ENCODE measurements around the gene RABGAP1L. TPM values are rescaled to one million over a fixed set of nuclear protein-coding genes. Genes with fewer than 3 reads are reported as not detected.

RABGAP1L gene
- total RNA-seq, 1 experiment from 2014 or later: 76.9 TPM

DNA sequence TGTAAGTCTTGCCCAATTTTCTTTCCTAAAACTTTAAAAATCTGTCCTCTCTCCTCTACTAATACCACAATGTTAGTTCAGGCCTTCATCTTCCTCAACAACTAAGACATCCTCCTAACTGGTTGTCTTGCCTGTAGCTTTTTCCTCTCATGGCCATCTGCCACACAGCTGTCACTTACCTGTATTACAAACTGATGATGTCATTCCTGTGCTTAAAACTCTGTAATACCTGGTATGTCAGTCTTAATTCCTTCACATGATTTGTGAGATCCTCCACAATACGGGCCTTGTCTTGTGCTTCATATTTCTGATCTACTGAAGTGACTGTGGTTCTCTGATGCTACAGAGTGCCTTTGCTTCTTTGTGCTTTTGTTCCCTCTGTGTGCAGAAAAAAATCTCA is 854.1 kb downstream of the RABGAP1L start (continued):
- TF ChIP-seq, protein P1, sequence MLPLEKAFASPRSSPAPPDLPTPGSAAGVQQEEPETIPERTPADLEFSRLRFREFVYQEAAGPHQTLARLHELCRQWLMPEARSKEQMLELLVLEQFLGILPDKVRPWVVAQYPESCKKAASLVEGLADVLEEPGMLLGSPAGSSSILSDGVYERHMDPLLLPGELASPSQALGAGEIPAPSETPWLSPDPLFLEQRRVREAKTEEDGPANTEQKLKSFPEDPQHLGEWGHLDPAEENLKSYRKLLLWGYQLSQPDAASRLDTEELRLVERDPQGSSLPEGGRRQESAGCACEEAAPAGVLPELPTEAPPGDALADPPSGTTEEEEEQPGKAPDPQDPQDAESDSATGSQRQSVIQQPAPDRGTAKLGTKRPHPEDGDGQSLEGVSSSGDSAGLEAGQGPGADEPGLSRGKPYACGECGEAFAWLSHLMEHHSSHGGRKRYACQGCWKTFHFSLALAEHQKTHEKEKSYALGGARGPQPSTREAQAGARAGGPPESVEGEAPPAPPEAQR (CRISPR knock-in tag; IDR thresholded peaks at IDR 0.05): no peak
- TF ChIP-seq NFATC4 (CRISPR knock-in tag; IDR thresholded peaks at IDR 0.05) (no peak), GTF2I (CRISPR knock-in tag; conservative IDR thresholded peaks at IDR 0.05) (no peak), CBFB (CRISPR knock-in tag; IDR thresholded peaks at IDR 0.05; ENCODE audit: low read depth) (no peak), FOXP1 (CRISPR knock-in tag; IDR thresholded peaks at IDR 0.05; ENCODE audit: borderline replicate concordance) (no peak), JAZF1 (CRISPR knock-in tag; IDR thresholded peaks at IDR 0.05) (no peak), ZBTB21 (CRISPR knock-in tag; IDR thresholded peaks at IDR 0.05; ENCODE audit: borderline replicate concordance) (no peak), NR1H2 (CRISPR knock-in tag; IDR thresholded peaks at IDR 0.05) (no peak)

DNA sequence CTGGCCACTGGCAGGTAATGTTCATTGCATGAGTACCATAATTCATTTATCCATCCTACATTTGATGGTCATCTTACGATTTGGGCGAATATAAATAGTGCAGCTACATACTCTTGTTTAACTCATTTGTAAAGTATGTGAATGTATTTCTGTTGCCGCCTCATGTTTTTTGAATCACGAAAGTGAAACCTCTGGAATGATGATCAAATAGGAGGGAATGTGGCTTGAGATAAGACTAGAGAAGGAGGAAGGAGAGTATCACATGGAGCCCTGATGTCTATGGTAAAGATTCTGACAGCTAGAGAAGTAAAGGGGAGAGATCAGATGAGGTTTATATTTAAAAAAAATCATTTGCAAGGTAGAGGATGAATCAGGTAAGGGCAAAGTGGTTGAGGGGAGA is 855.9 kb downstream of the RABGAP1L start:
- Mint-ChIP-seq H3K4me3 (no peak overlapping the region), H3K36me3 (peaks cover 46% of the 10 kb centered on the region), H3K27ac (no peak overlapping the region), H3K9me3 (no peaks in the 10 kb centered on the region), H3K4me1 (no peaks in the 10 kb centered on the region), H3K27me3 (ENCODE audit: low read depth) (no peaks in the 10 kb centered on the region)
- CTCF ChIA-PET: no interaction called here
- no peak for DNase-seq (ENCODE audit: low spot score)
- POLR2A ChIA-PET: no interaction called here
- ATAC-seq: no peak
- TF ChIP-seq TP53 (CRISPR knock-in tag; IDR thresholded peaks at IDR 0.05) (no peak), SOX15 (CRISPR knock-in tag; IDR thresholded peaks at IDR 0.05) (no peak), NFE2L1 (CRISPR knock-in tag; IDR thresholded peaks at IDR 0.05) (no peak), PRRX2 (CRISPR knock-in tag; IDR thresholded peaks at IDR 0.05) (no peak), ESRRA (CRISPR knock-in tag; IDR thresholded peaks at IDR 0.05; ENCODE audit: borderline replicate concordance) (no peak), JUN (CRISPR knock-in tag; IDR thresholded peaks at IDR 0.05) (no peak), OVOL2 (CRISPR knock-in tag; IDR thresholded peaks at IDR 0.05; ENCODE audit: borderline replicate concordance) (no peak), GRHL2 (CRISPR knock-in tag; IDR thresholded peaks at IDR 0.05; ENCODE audit: insufficient replicate concordance, severe bottlenecking) (no peak), ZNF396 (CRISPR knock-in tag; IDR thresholded peaks at IDR 0.05; ENCODE audit: borderline replicate concordance) (no peak), TCF7 (CRISPR knock-in tag; IDR thresholded peaks at IDR 0.05; ENCODE audit: low read depth) (no peak), ZNF416 (CRISPR knock-in tag; IDR thresholded peaks at IDR 0.05) (no peak)
- TF ChIP-seq, protein P2, sequence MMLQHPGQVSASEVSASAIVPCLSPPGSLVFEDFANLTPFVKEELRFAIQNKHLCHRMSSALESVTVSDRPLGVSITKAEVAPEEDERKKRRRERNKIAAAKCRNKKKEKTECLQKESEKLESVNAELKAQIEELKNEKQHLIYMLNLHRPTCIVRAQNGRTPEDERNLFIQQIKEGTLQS (CRISPR knock-in tag; conservative IDR thresholded peaks at IDR 0.05): no peak
- TF ChIP-seq, protein P3, sequence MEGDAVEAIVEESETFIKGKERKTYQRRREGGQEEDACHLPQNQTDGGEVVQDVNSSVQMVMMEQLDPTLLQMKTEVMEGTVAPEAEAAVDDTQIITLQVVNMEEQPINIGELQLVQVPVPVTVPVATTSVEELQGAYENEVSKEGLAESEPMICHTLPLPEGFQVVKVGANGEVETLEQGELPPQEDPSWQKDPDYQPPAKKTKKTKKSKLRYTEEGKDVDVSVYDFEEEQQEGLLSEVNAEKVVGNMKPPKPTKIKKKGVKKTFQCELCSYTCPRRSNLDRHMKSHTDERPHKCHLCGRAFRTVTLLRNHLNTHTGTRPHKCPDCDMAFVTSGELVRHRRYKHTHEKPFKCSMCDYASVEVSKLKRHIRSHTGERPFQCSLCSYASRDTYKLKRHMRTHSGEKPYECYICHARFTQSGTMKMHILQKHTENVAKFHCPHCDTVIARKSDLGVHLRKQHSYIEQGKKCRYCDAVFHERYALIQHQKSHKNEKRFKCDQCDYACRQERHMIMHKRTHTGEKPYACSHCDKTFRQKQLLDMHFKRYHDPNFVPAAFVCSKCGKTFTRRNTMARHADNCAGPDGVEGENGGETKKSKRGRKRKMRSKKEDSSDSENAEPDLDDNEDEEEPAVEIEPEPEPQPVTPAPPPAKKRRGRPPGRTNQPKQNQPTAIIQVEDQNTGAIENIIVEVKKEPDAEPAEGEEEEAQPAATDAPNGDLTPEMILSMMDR (IDR thresholded peaks at IDR 0.05): no peak
- TF ChIP-seq, protein P4, sequence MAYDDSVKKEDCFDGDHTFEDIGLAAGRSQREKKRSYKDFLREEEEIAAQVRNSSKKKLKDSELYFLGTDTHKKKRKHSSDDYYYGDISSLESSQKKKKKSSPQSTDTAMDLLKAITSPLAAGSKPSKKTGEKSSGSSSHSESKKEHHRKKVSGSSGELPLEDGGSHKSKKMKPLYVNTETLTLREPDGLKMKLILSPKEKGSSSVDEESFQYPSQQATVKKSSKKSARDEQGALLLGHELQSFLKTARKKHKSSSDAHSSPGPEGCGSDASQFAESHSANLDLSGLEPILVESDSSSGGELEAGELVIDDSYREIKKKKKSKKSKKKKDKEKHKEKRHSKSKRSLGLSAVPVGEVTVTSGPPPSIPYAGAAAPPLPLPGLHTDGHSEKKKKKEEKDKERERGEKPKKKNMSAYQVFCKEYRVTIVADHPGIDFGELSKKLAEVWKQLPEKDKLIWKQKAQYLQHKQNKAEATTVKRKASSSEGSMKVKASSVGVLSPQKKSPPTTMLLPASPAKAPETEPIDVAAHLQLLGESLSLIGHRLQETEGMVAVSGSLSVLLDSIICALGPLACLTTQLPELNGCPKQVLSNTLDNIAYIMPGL (CRISPR knock-in tag; IDR thresholded peaks at IDR 0.05): no peak
- TF ChIP-seq, protein P5, sequence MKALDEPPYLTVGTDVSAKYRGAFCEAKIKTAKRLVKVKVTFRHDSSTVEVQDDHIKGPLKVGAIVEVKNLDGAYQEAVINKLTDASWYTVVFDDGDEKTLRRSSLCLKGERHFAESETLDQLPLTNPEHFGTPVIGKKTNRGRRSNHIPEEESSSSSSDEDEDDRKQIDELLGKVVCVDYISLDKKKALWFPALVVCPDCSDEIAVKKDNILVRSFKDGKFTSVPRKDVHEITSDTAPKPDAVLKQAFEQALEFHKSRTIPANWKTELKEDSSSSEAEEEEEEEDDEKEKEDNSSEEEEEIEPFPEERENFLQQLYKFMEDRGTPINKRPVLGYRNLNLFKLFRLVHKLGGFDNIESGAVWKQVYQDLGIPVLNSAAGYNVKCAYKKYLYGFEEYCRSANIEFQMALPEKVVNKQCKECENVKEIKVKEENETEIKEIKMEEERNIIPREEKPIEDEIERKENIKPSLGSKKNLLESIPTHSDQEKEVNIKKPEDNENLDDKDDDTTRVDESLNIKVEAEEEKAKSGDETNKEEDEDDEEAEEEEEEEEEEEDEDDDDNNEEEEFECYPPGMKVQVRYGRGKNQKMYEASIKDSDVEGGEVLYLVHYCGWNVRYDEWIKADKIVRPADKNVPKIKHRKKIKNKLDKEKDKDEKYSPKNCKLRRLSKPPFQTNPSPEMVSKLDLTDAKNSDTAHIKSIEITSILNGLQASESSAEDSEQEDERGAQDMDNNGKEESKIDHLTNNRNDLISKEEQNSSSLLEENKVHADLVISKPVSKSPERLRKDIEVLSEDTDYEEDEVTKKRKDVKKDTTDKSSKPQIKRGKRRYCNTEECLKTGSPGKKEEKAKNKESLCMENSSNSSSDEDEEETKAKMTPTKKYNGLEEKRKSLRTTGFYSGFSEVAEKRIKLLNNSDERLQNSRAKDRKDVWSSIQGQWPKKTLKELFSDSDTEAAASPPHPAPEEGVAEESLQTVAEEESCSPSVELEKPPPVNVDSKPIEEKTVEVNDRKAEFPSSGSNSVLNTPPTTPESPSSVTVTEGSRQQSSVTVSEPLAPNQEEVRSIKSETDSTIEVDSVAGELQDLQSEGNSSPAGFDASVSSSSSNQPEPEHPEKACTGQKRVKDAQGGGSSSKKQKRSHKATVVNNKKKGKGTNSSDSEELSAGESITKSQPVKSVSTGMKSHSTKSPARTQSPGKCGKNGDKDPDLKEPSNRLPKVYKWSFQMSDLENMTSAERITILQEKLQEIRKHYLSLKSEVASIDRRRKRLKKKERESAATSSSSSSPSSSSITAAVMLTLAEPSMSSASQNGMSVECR (CRISPR knock-in tag; IDR thresholded peaks at IDR 0.05; ENCODE audit: borderline replicate concordance): no peak
- TF ChIP-seq, protein P6, sequence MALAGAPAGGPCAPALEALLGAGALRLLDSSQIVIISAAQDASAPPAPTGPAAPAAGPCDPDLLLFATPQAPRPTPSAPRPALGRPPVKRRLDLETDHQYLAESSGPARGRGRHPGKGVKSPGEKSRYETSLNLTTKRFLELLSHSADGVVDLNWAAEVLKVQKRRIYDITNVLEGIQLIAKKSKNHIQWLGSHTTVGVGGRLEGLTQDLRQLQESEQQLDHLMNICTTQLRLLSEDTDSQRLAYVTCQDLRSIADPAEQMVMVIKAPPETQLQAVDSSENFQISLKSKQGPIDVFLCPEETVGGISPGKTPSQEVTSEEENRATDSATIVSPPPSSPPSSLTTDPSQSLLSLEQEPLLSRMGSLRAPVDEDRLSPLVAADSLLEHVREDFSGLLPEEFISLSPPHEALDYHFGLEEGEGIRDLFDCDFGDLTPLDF (CRISPR knock-in tag; IDR thresholded peaks at IDR 0.05): no peak
